Liver (tissue), 3 donors: Measurements from ENCODE around the gene EIF4G2.

ENCODE experiments used
- ATF3 ChIP-seq: IDR thresholded peaks from 2 replicates; pipeline ENCODE4 v1.6.1; 2016; ENCODE audit warnings: antibody characterized with exemption
- EGR1 ChIP-seq, 2 donors: IDR thresholded peaks; 2 replicates each; pipeline ENCODE4 v1.6.1; 2016 to 2018; ENCODE audit warnings: antibody characterized with exemption in 2 of 2, low read depth in 2 of 2
- FOXA1 ChIP-seq: IDR thresholded peaks from 2 replicates; pipeline ENCODE4 v1.6.1; 2016; ENCODE audit warnings: antibody characterized with exemption
- FOXA2 ChIP-seq: IDR thresholded peaks from 2 replicates; pipeline ENCODE4 v1.6.1; 2016; ENCODE audit warnings: antibody characterized with exemption
- GABPA ChIP-seq, 2 donors: IDR thresholded peaks in 1 of 2; conservative IDR thresholded peaks in 1 of 2; 2 replicates each; pipeline ENCODE4 v1.6.1; 2016; ENCODE audit warnings: antibody characterized with exemption in 2 of 2, mild to moderate bottlenecking in 1 of 2, moderate library complexity in 1 of 2
- HNF4G ChIP-seq: IDR thresholded peaks from 2 replicates; pipeline ENCODE4 v1.6.1; 2016; ENCODE audit warnings: antibody characterized with exemption
- JUND ChIP-seq, 2 donors: IDR thresholded peaks; 2 replicates each; pipeline ENCODE4 v1.6.1; 2016; ENCODE audit warnings: antibody characterized with exemption in 2 of 2
- MAX ChIP-seq: IDR thresholded peaks from 2 replicates; pipeline ENCODE4 v1.6.1; 2016; ENCODE audit warnings: antibody characterized with exemption
- RAD21 ChIP-seq, 2 donors: IDR thresholded peaks; 2 replicates each; pipeline ENCODE4 v1.6.1; 2016; ENCODE audit warnings: antibody characterized with exemption in 2 of 2, mild to moderate bottlenecking in 2 of 2
- REST ChIP-seq: IDR thresholded peaks from 2 replicates; pipeline ENCODE4 v1.6.1; 2016; ENCODE audit warnings: antibody characterized with exemption, mild to moderate bottlenecking
- SP1 ChIP-seq: IDR thresholded peaks from 2 replicates; pipeline ENCODE4 v1.6.1; 2018; ENCODE audit warnings: antibody characterized with exemption, mild to moderate bottlenecking
- TAF1 ChIP-seq: conservative IDR thresholded peaks from 2 replicates; pipeline ENCODE4 v1.6.1; 2016; ENCODE audit warnings: antibody characterized with exemption, mild to moderate bottlenecking
- YY1 ChIP-seq: IDR thresholded peaks from 2 replicates; pipeline ENCODE4 v1.6.1; 2016; ENCODE audit warnings: antibody characterized with exemption, mild to moderate bottlenecking
- TF ChIP-seq, protein P1 (sequence below): fragments of 150-350 bp; IDR thresholded peaks from 2 replicates; pipeline ENCODE4 v1.5.1; 2017; ENCODE audit warnings: improper control_type of control experiment, low read depth, low read length; ENCODE audit not compliant: missing input control
- donor health status: healthy.
- donor health status: healthy.

DNA sequence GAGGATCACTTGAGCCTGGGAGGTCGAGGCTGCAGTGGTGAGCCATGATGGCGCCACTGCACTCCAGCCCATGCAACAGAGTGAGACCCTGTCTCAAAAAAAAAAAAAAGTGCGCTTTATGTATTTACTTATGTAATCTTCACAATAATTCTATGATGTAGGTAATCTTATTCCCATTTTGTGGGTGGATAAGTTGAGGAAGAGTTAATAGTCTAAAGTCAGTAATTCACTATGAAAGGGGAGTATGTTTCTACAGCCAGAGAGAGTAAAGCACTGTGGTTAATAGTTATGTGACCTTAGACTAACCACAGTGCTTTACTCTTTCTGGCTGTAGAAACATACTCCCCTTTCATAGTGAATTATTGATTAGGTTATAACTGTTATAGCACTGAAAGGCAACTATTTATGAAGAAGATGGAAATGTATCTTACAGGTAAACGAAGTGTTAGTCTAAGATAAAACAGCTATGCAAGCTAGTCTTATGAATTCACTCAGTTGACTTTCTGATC lies 45.8 kb downstream of the EIF4G2 start:
- TF ChIP-seq, protein P1, sequence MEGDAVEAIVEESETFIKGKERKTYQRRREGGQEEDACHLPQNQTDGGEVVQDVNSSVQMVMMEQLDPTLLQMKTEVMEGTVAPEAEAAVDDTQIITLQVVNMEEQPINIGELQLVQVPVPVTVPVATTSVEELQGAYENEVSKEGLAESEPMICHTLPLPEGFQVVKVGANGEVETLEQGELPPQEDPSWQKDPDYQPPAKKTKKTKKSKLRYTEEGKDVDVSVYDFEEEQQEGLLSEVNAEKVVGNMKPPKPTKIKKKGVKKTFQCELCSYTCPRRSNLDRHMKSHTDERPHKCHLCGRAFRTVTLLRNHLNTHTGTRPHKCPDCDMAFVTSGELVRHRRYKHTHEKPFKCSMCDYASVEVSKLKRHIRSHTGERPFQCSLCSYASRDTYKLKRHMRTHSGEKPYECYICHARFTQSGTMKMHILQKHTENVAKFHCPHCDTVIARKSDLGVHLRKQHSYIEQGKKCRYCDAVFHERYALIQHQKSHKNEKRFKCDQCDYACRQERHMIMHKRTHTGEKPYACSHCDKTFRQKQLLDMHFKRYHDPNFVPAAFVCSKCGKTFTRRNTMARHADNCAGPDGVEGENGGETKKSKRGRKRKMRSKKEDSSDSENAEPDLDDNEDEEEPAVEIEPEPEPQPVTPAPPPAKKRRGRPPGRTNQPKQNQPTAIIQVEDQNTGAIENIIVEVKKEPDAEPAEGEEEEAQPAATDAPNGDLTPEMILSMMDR = no peak
- TF ChIP-seq MAX = no peak
- TF ChIP-seq GABPA (IDR thresholded peaks at IDR 0.05 in 1 of 2, conservative IDR thresholded peaks at IDR 0.05 in 1 of 2) = no peak
- TF ChIP-seq TAF1 = no peak
- no peak for TF ChIP-seq EGR1 (IDR thresholded peaks at IDR 0.05; ENCODE audit: low read depth in 2 of 2)
- no peak for TF ChIP-seq JUND (IDR thresholded peaks at IDR 0.05)
- TF ChIP-seq REST = no peak
- no peak for TF ChIP-seq YY1
- no peak for TF ChIP-seq SP1
- TF ChIP-seq FOXA1 = no peak
- no peak for TF ChIP-seq FOXA2
- TF ChIP-seq ATF3 = no peak
- TF ChIP-seq RAD21 (IDR thresholded peaks at IDR 0.05) = no peak
- no peak for TF ChIP-seq HNF4G
